Loucy (cell line): ENCODE results near the gene HPGDS.
"Not testable (repeated sequence)": the region's sequence is repeated elsewhere in the genome, so short reads cannot be mapped to it uniquely, and the experiment has no call there.

Source experiments
- H2AFZ ChIP-seq: fragments of 200-600 bp; sonication (generic); 2 replicates; pipeline ENCODE4 v1.6.0; 2016; ENCODE audit warnings: antibody characterized with exemption, mild to moderate bottlenecking, low read length, moderate library complexity
- H3F3A ChIP-seq: fragments of 200-600 bp; 2 replicates; pipeline ENCODE4 v1.6.0; 2016; ENCODE audit warnings: antibody characterized with exemption, low read depth, mild to moderate bottlenecking
- H3K27me3 ChIP-seq: fragments of 200-600 bp; sonication (generic); 2 replicates; pipeline ENCODE4 v1.6.1; 2014; ENCODE audit warnings: low read length, mild to moderate bottlenecking; ENCODE audit not compliant: insufficient read depth, poor library complexity, severe bottlenecking
- H3K36me3 ChIP-seq: fragments of 200-600 bp; sonication (generic); 2 replicates; pipeline ENCODE4 v1.6.1; 2016; ENCODE audit warnings: low read length; ENCODE audit not compliant: insufficient read depth
- H3K4me1 ChIP-seq: fragments of 200-600 bp; sonication (generic); 2 replicates; pipeline ENCODE4 v1.5.1; 2014; ENCODE audit warnings: low read length, mild to moderate bottlenecking; ENCODE audit not compliant: insufficient read depth, poor library complexity, severe bottlenecking
- H3K4me2 ChIP-seq: fragments of 200-600 bp; sonication (generic); 2 replicates; pipeline ENCODE4 v1.6.0; 2014; ENCODE audit warnings: antibody characterized with exemption, low read length, low read depth, mild to moderate bottlenecking; ENCODE audit not compliant: poor library complexity, severe bottlenecking
- H3K4me3 ChIP-seq: fragments of 200-600 bp; sonication (generic); 2 replicates; pipeline ENCODE4 v1.5.1; 2014; ENCODE audit warnings: low read length, mild to moderate bottlenecking, mixed read lengths; ENCODE audit not compliant: poor library complexity, severe bottlenecking
- H3K79me2 ChIP-seq: fragments of 200-600 bp; sonication (generic); 2 replicates; pipeline ENCODE4 v1.6.1; 2014; ENCODE audit warnings: low read length; ENCODE audit not compliant: insufficient read depth
- H3K9ac ChIP-seq: fragments of 200-600 bp; sonication (generic); 2 replicates; pipeline ENCODE4 v1.6.0; 2014; ENCODE audit warnings: mild to moderate bottlenecking, low read depth, low read length, moderate library complexity; ENCODE audit not compliant: poor library complexity, severe bottlenecking
- H3K9me2 ChIP-seq: fragments of 200-600 bp; sonication (generic); replicated peaks from 2 replicates; pipeline ENCODE4 v1.6.1; 2016; ENCODE audit warnings: low read depth, low read length, mixed read lengths
- H3K9me3 ChIP-seq: fragments of 200-600 bp; sonication (generic); 2 replicates; pipeline ENCODE4 v1.6.1; 2014; ENCODE audit warnings: mild to moderate bottlenecking, antibody characterized with exemption, low read length, low read depth; ENCODE audit not compliant: insufficient read depth
- H4K20me1 ChIP-seq: fragments of 200-600 bp; sonication (generic); 2 replicates; pipeline ENCODE4 v1.6.0; 2014; ENCODE audit warnings: antibody characterized with exemption, low read length, mild to moderate bottlenecking; ENCODE audit not compliant: insufficient read depth, poor library complexity, severe bottlenecking
- CTCF ChIP-seq: fragments of 200-600 bp; sonication (generic); conservative IDR thresholded peaks from 2 replicates; pipeline ENCODE4 v1.5.1; 2014; ENCODE audit warnings: mild to moderate bottlenecking, antibody characterized with exemption, low read length
- EZH2phosphoT487 ChIP-seq: fragments of 200-600 bp; IDR thresholded peaks from 2 replicates; pipeline ENCODE4 v1.6.1; 2018; ENCODE audit warnings: antibody characterized with exemption, mild to moderate bottlenecking, moderate library complexity, borderline replicate concordance

The HPGDS gene

GRCh38 chr4:94329933-94330332 lies 12.7 kb downstream of the HPGDS start:
- TF ChIP-seq CTCF (no peak), EZH2phosphoT487 (no peak)
- H3K9ac ChIP-seq, result no peak overlapping the region
- H3K4me3 ChIP-seq, result no peak overlapping the region
- no peaks in the 10 kb centered on the region for H3K9me2 ChIP-seq
- H2AFZ ChIP-seq, result no peak overlapping the region
- H3K9me3 ChIP-seq, result peaks cover 17% of the 10 kb centered on the region
- peaks cover 21% of the 10 kb centered on the region; the same call in 1 of the 2 replicates for H3K36me3 ChIP-seq
- no peaks in the 10 kb centered on the region for H3K79me2 ChIP-seq
- H3K27me3 ChIP-seq, result no peaks in the 10 kb centered on the region
- no peaks in the 10 kb centered on the region for H4K20me1 ChIP-seq
- H3F3A ChIP-seq, result 0 out of 2 replicates have a peak, but pooled peaks cover 3% of the 10 kb centered on the region
- H3K4me2 ChIP-seq, result no peak overlapping the region
- H3K4me1 ChIP-seq, result peaks cover 14% of the 10 kb centered on the region

- Histone ChIP-seq H4K20me1 (no peaks in the 10 kb centered on the region), H3K4me1 (no peaks in the 10 kb centered on the region), H3F3A (0 out of 2 replicates have a peak, but pooled peaks cover 3% of the 10 kb centered on the region), H3K9me2 (no peaks in the 10 kb centered on the region), H3K9me3 (peaks cover 17% of the 10 kb centered on the region), H3K36me3 (peaks cover 21% of the 10 kb centered on the region; the same call in 1 of the 2 replicates), H3K4me2 (no peak overlapping the region), H3K9ac (no peak overlapping the region), H3K79me2 (no peaks in the 10 kb centered on the region), H3K4me3 (no peak overlapping the region), H3K27me3 (no peaks in the 10 kb centered on the region), H2AFZ (no peak overlapping the region)
- TF ChIP-seq CTCF, result no peak
- no peak for TF ChIP-seq EZH2phosphoT487
Observed at GRCh38 chr4:94325835-94326234, 16.8 kb downstream of the HPGDS start.

GRCh38 chr4:94319927-94320326 lies 22.7 kb downstream of the HPGDS start:
- not testable (repeated sequence) for H4K20me1 ChIP-seq, H3K79me2 ChIP-seq, H3K4me2 ChIP-seq, H2AFZ ChIP-seq, H3K9me3 ChIP-seq, H3K4me3 ChIP-seq, H3K27me3 ChIP-seq, H3K4me1 ChIP-seq, H3K9me2 ChIP-seq, H3K36me3 ChIP-seq, H3F3A ChIP-seq, H3K9ac ChIP-seq

GRCh38 chr4:94307231-94307871 lies 35.3 kb downstream of the HPGDS start:
- Histone ChIP-seq H3K9ac (no peak overlapping the region), H3K4me1 (peaks cover 17% of the 10 kb centered on the region), H4K20me1 (no peaks in the 10 kb centered on the region), H3F3A (no peaks in the 10 kb centered on the region; the same call in 1 of the 2 replicates), H2AFZ (no peak overlapping the region), H3K9me3 (no peaks in the 10 kb centered on the region), H3K27me3 (no peaks in the 10 kb centered on the region), H3K4me3 (no peak overlapping the region), H3K36me3 (no peaks in the 10 kb centered on the region), H3K9me2 (no peaks in the 10 kb centered on the region), H3K79me2 (no peaks in the 10 kb centered on the region), H3K4me2 (no peak overlapping the region)
- TF ChIP-seq CTCF, result no peak
- TF ChIP-seq EZH2phosphoT487, result no peak
